GM06990 (cell line): ENCODE results near the gene FKBP9.

Source experiments
- DNase-seq: peaks from one replicate; pipeline ENCODE4 v3.0.0-alpha.2; 2011; ENCODE audit not compliant: insufficient read length; ENCODE audit errors: extremely low read depth
- H3K27me3 ChIP-seq: replicated peaks from 2 replicates; pipeline ENCODE4 v1.6.0; 2011; ENCODE audit warnings: low read length; ENCODE audit not compliant: control insufficient read depth, insufficient read depth
- H3K36me3 ChIP-seq: 2 replicates; pipeline ENCODE4 v1.5.1; 2011; ENCODE audit warnings: low read length; ENCODE audit not compliant: control insufficient read depth, insufficient read depth
- H3K4me3 ChIP-seq: replicated peaks from 2 replicates; pipeline ENCODE4 v1.5.1; 2011; ENCODE audit warnings: low read depth, mild to moderate bottlenecking, control low read depth, low read length
- CTCF ChIP-seq: IDR thresholded peaks from 2 replicates; pipeline ENCODE4 v1.5.1; 2011; ENCODE audit warnings: low read length, control low read depth, mild to moderate bottlenecking, inconsistent platforms; ENCODE audit not compliant: insufficient read depth, poor library complexity, severe bottlenecking

Gene FKBP9

GRCh38 chr7:33053721-33054120 lies 96.5 kb downstream of the FKBP9 start:
- DNase-seq: no peak
- Histone ChIP-seq H3K36me3 (peaks cover 2% of the 10 kb centered on the region; the same call in 1 of the 2 replicates), H3K4me3 (no peak overlapping the region), H3K27me3 (no peaks in the 10 kb centered on the region)
- TF ChIP-seq CTCF: no peak

- Histone ChIP-seq H3K27me3 (no peaks in the 10 kb centered on the region), H3K36me3 (peaks cover 2% of the 10 kb centered on the region; the same call in 1 of the 2 replicates), H3K4me3 (no peak overlapping the region)
- TF ChIP-seq CTCF: no peak
- no peak for DNase-seq
Measured at GRCh38 chr7:33054261-33054964, 97.2 kb downstream of the FKBP9 start.

GRCh38 chr7:33055158-33055557 lies 97.9 kb downstream of the FKBP9 start:
- Histone ChIP-seq H3K27me3 (no peaks in the 10 kb centered on the region), H3K36me3 (peaks cover 2% of the 10 kb centered on the region; the same call in 1 of the 2 replicates), H3K4me3 (no peak overlapping the region)
- no peak for TF ChIP-seq CTCF
- no peak for DNase-seq
